B cell (primary cell): ENCODE data around the gene OVCH2. TPM values are rescaled to one million over a fixed set of nuclear protein-coding genes. Genes with fewer than 3 reads are reported as not detected.

Source experiments
- ATAC-seq: fragments of 200-7000 bp; cut with Tn5 transposase; one replicate; pipeline ENCODE4 v1.10.0; 2021; ENCODE audit warnings: low read depth, mild to moderate bottlenecking, moderate number of reproducible peaks, moderate library complexity
- CTCF ChIA-PET: fragments of 350-600 bp; sonication (Branson Sonifier 250); formaldehyde crosslinking; loops from one replicate; lab custom pipeline; 2021; ENCODE audit warnings: antibody characterized with exemption, inconsistent platforms; lab: Charles Lee
- POLR2A ChIA-PET: fragments of 350-600 bp; sonication (Branson Sonifier 250); formaldehyde crosslinking; loops from one replicate; lab custom pipeline; 2021; ENCODE audit warnings: antibody characterized with exemption; lab: Charles Lee
- DNase-seq: peaks from one replicate; pipeline ENCODE4 v3.0.0; 2013
- H2AFZ ChIP-seq: 2 replicates; pipeline ENCODE4 v1.6.1; 2012; ENCODE audit warnings: mild to moderate bottlenecking, low read depth, low read length; ENCODE audit not compliant: insufficient read depth, poor library complexity, severe bottlenecking
- H3K27ac ChIP-seq, 2 donors: 1 replicate in 1 of 2; 2 replicates in 1 of 2; pipeline ENCODE4 v1.5.1; 2012 to 2013; ENCODE audit warnings: low read length in 2 of 2, mild to moderate bottlenecking in 2 of 2, moderate library complexity in 1 of 2
- H3K27me3 ChIP-seq, 4 experiments: fragments of 200-600 bp in 1 of 4; sonication (generic) in 1 of 4; replicated peaks in 1 of 4; 1 replicate in 2 of 4; 2 replicates in 2 of 4; pipeline versions ENCODE4 v1.6.1 to v1.7.0; 2013 to 2016; ENCODE audit warnings: low read length in 3 of 4, mild to moderate bottlenecking in 2 of 4, mixed read lengths in 1 of 4, moderate library complexity in 1 of 4; ENCODE audit not compliant: insufficient read depth in 4 of 4, control insufficient read depth in 3 of 4; ENCODE audit errors: control extremely low read depth in 1 of 4
- H3K36me3 ChIP-seq, 2 experiments: replicated peaks in 1 of 2; 1 replicate in 1 of 2; 2 replicates in 1 of 2; pipeline versions ENCODE4 v1.6.1 to v1.7.1; 2013; ENCODE audit warnings: low read length in 1 of 2; ENCODE audit not compliant: insufficient read depth in 2 of 2, control insufficient read depth in 1 of 2; ENCODE audit errors: control extremely low read depth in 1 of 2, extremely low read depth in 1 of 2
- H3K4me1 ChIP-seq, 2 donors: fragments of 200-600 bp in 1 of 2; sonication (generic) in 1 of 2; 1 replicate in 1 of 2; 2 replicates in 1 of 2; pipeline versions ENCODE4 v1.5.1 to v1.6.1; 2013 to 2017; ENCODE audit warnings: low read length in 2 of 2; ENCODE audit not compliant: control insufficient read depth in 2 of 2, insufficient read depth in 2 of 2
- H3K4me2 ChIP-seq: replicated peaks from 2 replicates; pipeline ENCODE3; 2012; ENCODE audit warnings: mild to moderate bottlenecking, low read depth, low read length; ENCODE audit not compliant: poor library complexity, severe bottlenecking
- H3K4me3 ChIP-seq, 5 experiments: fragments of 200-600 bp in 1 of 5; sonication (generic) in 1 of 5; 1 replicate in 3 of 5; 2 replicates in 2 of 5; pipeline versions ENCODE4 v1.5.1 to v1.7.0; 2011 to 2016; ENCODE audit warnings: low read length in 4 of 5, mild to moderate bottlenecking in 4 of 5, low read depth in 2 of 5, control low read depth in 1 of 5, moderate library complexity in 1 of 5; ENCODE audit not compliant: insufficient read depth in 1 of 5; ENCODE audit errors: control extremely low read depth in 1 of 5, extremely low read depth in 1 of 5
- H3K79me2 ChIP-seq: fragments of 200-600 bp; sonication (generic); one replicate; pipeline ENCODE4 v1.6.0; 2016; ENCODE audit warnings: low read length; ENCODE audit not compliant: control insufficient read depth, insufficient read depth
- H3K9ac ChIP-seq: fragments of 200-600 bp; sonication (generic); 2 replicates; pipeline ENCODE4 v1.6.1; 2017; ENCODE audit warnings: mild to moderate bottlenecking, low read length, moderate library complexity
- H3K9me3 ChIP-seq, 3 donors: one replicate each; pipeline versions ENCODE4 v1.6.1 to v1.7.1; 2013; ENCODE audit warnings: low read length in 2 of 3; ENCODE audit not compliant: control insufficient read depth in 2 of 3, insufficient read depth in 1 of 3; ENCODE audit errors: control extremely low read depth in 1 of 3
- H4K20me1 ChIP-seq: 2 replicates; pipeline ENCODE4 v1.6.0; 2012; ENCODE audit warnings: mild to moderate bottlenecking, low read length; ENCODE audit not compliant: insufficient read depth, control insufficient read depth, poor library complexity, severe bottlenecking
- H3K27ac Mint-ChIP-seq: one replicate; pipeline ENCODE4 v1.8.0; 2021; ENCODE audit warnings: mixed read lengths
- H3K27me3 Mint-ChIP-seq: one replicate; pipeline ENCODE4 v1.8.0; 2021; ENCODE audit warnings: mixed read lengths
- H3K4me1 Mint-ChIP-seq: one replicate; pipeline ENCODE4 v1.8.0; 2021; ENCODE audit warnings: mixed read lengths
- H3K4me3 Mint-ChIP-seq: one replicate; pipeline ENCODE4 v1.8.0; 2021; ENCODE audit warnings: mixed read lengths
- H3K9me3 Mint-ChIP-seq: one replicate; pipeline ENCODE4 v1.8.0; 2022; ENCODE audit warnings: mixed read lengths; ENCODE audit not compliant: insufficient read depth
- CTCF ChIP-seq: fragments of 200-600 bp; IDR thresholded peaks from one replicate; pipeline ENCODE4 v1.8.0; 2022; ENCODE audit warnings: antibody characterized with exemption, mild to moderate bottlenecking
- EZH2 ChIP-seq: IDR thresholded peaks from 2 replicates; pipeline ENCODE4 v1.6.1; 2012; ENCODE audit warnings: borderline replicate concordance, low read depth, mild to moderate bottlenecking, moderate library complexity, low read length; ENCODE audit not compliant: insufficient read depth, poor library complexity, severe bottlenecking
- WGBS: methylation state at CpG from one replicate; pipeline ENCODE4 v1.1.5; 2013; ENCODE audit warnings: missing lambda C conversion rate; ENCODE audit not compliant: insufficient coverage; 5-methylcytosine and 5-hydroxymethylcytosine counted together
- intact Hi-C: fragments of 100-400 bp; cut with micrococcal nuclease; formaldehyde crosslinking; loops from one replicate; pipeline ENCODE4 v1.10.0; 2022
- polyA plus RNA-seq: library from polyadenylated mRNA; depleted of rRNA; stranded (reverse); fragments of >200 nt; gene quantifications from 2 replicates; pipeline ENCODE4 v1.2.3, GENCODE V29; 2012
- total RNA-seq, 2 donors: library from RNA; stranded (reverse); fragments of 120-200 nt in 1 of 2; gene quantifications; 1 replicate in 1 of 2; 2 replicates in 1 of 2; pipeline versions ENCODE4 v1.2.3 to v1.2.4, GENCODE V29; 2013 to 2022

Gene OVCH2
- total and polyA plus RNA-seq, 2 donors (not counting 1 experiment from before 2014, with no cell fraction given), result not detected

DNA sequence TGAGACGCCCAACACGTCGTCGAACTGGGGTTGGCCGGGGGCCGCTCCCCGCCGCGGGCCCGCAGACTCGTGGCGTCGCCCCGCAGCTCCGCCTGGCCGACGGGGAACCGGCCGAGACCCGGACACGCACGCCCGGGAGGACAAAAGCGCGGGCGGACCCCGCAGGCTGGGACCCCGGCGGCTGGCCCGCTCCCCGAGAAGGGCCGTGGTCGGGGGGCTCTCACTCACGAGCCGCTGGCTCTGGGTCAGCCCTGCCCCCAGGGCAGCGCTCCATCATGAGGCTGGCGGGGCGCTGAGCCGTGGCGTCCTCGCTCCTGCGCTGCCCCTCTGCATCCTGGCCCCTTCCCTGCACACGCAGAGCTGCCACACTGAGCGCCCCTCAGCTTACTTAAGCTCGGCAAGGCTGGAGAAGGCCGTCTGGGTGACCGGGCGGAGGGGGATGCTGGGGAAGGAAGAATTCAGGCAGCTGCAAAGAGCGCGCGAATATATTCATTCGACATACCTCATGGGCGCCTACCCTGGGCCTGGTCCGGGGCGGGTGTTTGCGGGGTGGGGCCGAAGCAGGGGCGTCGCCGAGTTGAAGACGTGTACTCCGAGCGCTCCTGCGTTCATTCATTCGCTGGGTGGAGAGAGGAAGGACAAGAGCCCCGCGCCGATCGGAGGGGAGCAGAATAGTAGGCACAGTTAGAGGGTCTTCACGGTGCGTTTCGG lies 32.4 kb downstream of the OVCH2 start:
- Histone ChIP-seq H3K4me1 (peaks cover 18 to 22% of the 10 kb centered on the region in 2 donors), H3K4me2 (peak overlapping the region; percentile 88), H3K79me2 (no peaks in the 10 kb centered on the region), H3K9ac (peak overlapping the region; percentile 71), H2AFZ (peak overlapping the region; percentile 73), H3K4me3 (peak overlapping the region in 4 of 5 experiments; percentile 35 to 61 (median 54)), H3K27me3 (peaks cover 0 to 36% (median 17%) of the 10 kb centered on the region in 4 experiments), H4K20me1 (no peaks in the 10 kb centered on the region), H3K9me3 (peaks cover 0 to 5% (median 3%) of the 10 kb centered on the region in 3 donors), H3K27ac (no peak overlapping the region), H3K36me3 (no peaks in the 10 kb centered on the region)
- peak overlapping the region; percentile 93 for H3K4me3 Mint-ChIP-seq
- peaks cover 29% of the 10 kb centered on the region for H3K4me1 Mint-ChIP-seq
- intact Hi-C loops, result no loop called here
- WGBS, result 5% methylated on average over 67 of the region's 72 CpGs
- no peak for TF ChIP-seq CTCF
- TF ChIP-seq EZH2, result no peak
- ChIA-PET CTCF (interaction anchor here (0.6 to 0.7 kb wide), 2 partner anchors 17 to 20 kb away, joined by 3 read pairs; no protein-coding TSS in a partner anchor), POLR2A (interaction anchor here (1.0 kb wide), 1 partner anchor 17 kb away, joined by 6 read pairs; no protein-coding TSS in a partner anchor)
- H3K27ac Mint-ChIP-seq, result peak overlapping the region; percentile 77
- H3K27me3 Mint-ChIP-seq, result peaks cover 32% of the 10 kb centered on the region
- DNase-seq, result peak; percentile 41
- ATAC-seq, result peak; percentile 57
- peaks cover 1% of the 10 kb centered on the region for H3K9me3 Mint-ChIP-seq
